ENCODE results near the gene EDC4.

EDC4 gene, protein sequence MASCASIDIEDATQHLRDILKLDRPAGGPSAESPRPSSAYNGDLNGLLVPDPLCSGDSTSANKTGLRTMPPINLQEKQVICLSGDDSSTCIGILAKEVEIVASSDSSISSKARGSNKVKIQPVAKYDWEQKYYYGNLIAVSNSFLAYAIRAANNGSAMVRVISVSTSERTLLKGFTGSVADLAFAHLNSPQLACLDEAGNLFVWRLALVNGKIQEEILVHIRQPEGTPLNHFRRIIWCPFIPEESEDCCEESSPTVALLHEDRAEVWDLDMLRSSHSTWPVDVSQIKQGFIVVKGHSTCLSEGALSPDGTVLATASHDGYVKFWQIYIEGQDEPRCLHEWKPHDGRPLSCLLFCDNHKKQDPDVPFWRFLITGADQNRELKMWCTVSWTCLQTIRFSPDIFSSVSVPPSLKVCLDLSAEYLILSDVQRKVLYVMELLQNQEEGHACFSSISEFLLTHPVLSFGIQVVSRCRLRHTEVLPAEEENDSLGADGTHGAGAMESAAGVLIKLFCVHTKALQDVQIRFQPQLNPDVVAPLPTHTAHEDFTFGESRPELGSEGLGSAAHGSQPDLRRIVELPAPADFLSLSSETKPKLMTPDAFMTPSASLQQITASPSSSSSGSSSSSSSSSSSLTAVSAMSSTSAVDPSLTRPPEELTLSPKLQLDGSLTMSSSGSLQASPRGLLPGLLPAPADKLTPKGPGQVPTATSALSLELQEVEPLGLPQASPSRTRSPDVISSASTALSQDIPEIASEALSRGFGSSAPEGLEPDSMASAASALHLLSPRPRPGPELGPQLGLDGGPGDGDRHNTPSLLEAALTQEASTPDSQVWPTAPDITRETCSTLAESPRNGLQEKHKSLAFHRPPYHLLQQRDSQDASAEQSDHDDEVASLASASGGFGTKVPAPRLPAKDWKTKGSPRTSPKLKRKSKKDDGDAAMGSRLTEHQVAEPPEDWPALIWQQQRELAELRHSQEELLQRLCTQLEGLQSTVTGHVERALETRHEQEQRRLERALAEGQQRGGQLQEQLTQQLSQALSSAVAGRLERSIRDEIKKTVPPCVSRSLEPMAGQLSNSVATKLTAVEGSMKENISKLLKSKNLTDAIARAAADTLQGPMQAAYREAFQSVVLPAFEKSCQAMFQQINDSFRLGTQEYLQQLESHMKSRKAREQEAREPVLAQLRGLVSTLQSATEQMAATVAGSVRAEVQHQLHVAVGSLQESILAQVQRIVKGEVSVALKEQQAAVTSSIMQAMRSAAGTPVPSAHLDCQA (N-terminal part only)

GRCh38 chr16:67872631-67873434 lies at the start of gene EDC4:
EDC4 (plus strand) TSS chr16:67873052; CDS start chr16:67873262, 210 bp downstream.
- TF ChIP-seq CTCF (IDR thresholded peaks at IDR 0.05; ENCODE audit: low read depth, low read length), result no peak
- peak; percentile 50 for DNase-seq (ENCODE audit: extremely low read depth, low read depth)

- TF ChIP-seq CTCF (IDR thresholded peaks at IDR 0.05; ENCODE audit: low read depth, low read length), result no peak
- no peak for DNase-seq (ENCODE audit: extremely low read depth, low read depth)
These were observed 47.7 kb upstream of the EDC4 start for GRCh38 chr16:67825119-67825518.

- DNase-seq (ENCODE audit: extremely low read depth, low read depth), result no peak
- TF ChIP-seq CTCF (IDR thresholded peaks at IDR 0.05; ENCODE audit: low read depth, low read length), result no peak
These were observed 46.9 kb upstream of the EDC4 start for GRCh38 chr16:67825906-67826305.

DNA sequence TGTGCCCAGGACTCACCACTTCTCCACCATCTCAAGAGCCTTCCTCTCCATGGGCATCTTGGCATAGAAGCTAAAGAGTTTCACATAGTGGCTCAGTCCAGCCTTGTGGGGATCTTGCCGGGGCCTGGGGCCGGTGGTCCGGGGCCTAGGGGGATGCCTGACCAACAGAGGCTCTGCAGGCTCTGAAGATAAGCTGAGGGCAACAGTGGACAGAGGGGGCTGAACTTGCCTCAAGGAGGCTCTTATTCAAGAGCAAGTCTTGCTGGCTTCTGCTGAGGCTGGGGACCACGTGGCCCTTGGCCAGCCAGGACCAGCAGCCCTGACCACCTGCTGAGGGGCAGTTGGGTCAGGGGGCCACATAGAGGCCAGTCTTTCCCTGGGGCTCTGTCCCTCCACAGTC lies 44.2 kb upstream of the EDC4 start:
- no peak for DNase-seq (ENCODE audit: extremely low read depth, low read depth)
- no peak for TF ChIP-seq CTCF (IDR thresholded peaks at IDR 0.05; ENCODE audit: low read depth, low read length)

GRCh38 chr16:67833030-67833414 lies 39.8 kb upstream of the EDC4 start:
- no peak for TF ChIP-seq CTCF (IDR thresholded peaks at IDR 0.05; ENCODE audit: low read depth, low read length)
- DNase-seq (ENCODE audit: extremely low read depth, low read depth), result peak; percentile 14

DNA sequence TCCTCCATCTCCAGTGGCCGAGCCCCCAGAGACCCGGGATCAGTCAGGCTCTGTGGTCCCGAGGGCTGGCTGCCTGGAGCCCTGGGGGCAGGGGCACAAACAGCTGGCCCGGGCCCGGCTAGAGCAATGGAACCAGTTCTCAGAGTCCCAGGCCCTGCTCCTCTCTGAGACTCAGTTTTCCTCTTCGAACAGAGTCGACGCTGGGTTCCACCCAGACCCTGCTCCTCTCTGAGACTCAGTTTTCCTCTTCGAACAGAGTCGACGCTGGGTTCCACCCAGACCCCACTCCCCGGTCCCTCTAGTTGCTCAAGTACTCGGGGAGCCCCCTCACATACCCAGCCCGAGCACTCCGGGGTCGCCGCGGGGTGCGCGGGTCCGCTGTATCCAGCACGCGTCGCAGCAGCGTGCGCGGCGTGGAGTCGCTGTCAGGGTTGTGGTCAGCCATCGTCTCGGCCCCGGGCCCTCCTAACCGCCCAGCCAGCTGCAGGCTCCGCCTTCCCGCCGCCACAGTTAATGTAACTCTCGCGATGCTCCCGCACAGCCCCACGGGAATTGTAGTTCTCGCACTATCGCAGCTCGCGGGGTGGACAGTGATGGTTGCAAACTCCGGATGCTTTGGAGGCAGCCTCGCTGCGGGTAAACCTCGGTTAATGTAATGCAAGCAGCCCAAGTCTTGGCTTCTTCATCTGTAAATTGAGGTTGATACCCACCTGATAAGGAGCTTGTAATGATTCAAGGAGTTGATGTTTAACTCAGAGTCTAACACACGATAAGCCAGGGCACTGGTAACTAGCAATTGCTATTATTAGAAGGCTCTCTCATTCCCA lies 39.2 kb upstream of the EDC4 start:
- no peak for TF ChIP-seq CTCF (IDR thresholded peaks at IDR 0.05; ENCODE audit: low read depth, low read length)
- DNase-seq (ENCODE audit: extremely low read depth, low read depth), result peak; percentile 55

All from AG09319 (cell line).